HepG2 (cell line): ENCODE measurements around the gene COQ9. TPM values are rescaled to one million over a fixed set of nuclear protein-coding genes. Genes with fewer than 3 reads are reported as not detected.
A peak's percentile ranks its signal among the peaks of the same experiment; 100 is the strongest.

Source experiments
- ARNT ChIP-seq: fragments of 450-650 bp; IDR thresholded peaks from 2 replicates; pipeline ENCODE4 v1.6.1; 2017
- CEBPB ChIP-seq: IDR thresholded peaks from 2 replicates; pipeline ENCODE4 v1.6.1; 2011; ENCODE audit warnings: low read depth, low read length, improper control_type of control experiment, borderline replicate concordance
- ERF ChIP-seq: IDR thresholded peaks from 2 replicates; pipeline ENCODE4 v1.6.1; 2018; ENCODE audit warnings: missing biosample characterization, missing genetic modification reagents
- FOXA1 ChIP-seq, 2 experiments: fragments of 450-650 bp in 1 of 2; sonication (generic) in 1 of 2; formaldehyde crosslinking in 1 of 2; IDR thresholded peaks; 2 replicates each; pipeline versions ENCODE4 v1.4.0 to v1.6.1; 2016 to 2020; ENCODE audit warnings: missing genetic modification reagents in 1 of 2
- KDM6A ChIP-seq: IDR thresholded peaks from 2 replicates; pipeline ENCODE4 v1.6.1; 2016; ENCODE audit warnings: low read depth
- NR3C1 ChIP-seq: sonication (generic); formaldehyde crosslinking; IDR thresholded peaks from 2 replicates; pipeline ENCODE4 v1.4.0; 2020; ENCODE audit warnings: missing genetic modification reagents
- RFXAP ChIP-seq: sonication (generic); formaldehyde crosslinking; IDR thresholded peaks from 2 replicates; pipeline ENCODE4 v1.4.0; 2020; ENCODE audit warnings: missing genetic modification reagents, borderline replicate concordance
- SMARCC2 ChIP-seq: fragments of 450-650 bp; IDR thresholded peaks from 2 replicates; pipeline ENCODE4 v1.6.1; 2017; ENCODE audit warnings: antibody characterized with exemption, mild to moderate bottlenecking
- SOX6 ChIP-seq, 2 experiments: fragments of 450-650 bp in 1 of 2; sonication (generic) in 1 of 2; formaldehyde crosslinking in 1 of 2; IDR thresholded peaks; 2 replicates each; pipeline versions ENCODE4 v1.4.0 to v1.6.1; 2017 to 2020; ENCODE audit warnings: antibody characterized with exemption in 1 of 2, mild to moderate bottlenecking in 1 of 2, missing genetic modification reagents in 1 of 2
- STAG1 ChIP-seq: sonication (generic); formaldehyde crosslinking; IDR thresholded peaks from 2 replicates; pipeline ENCODE4 v1.4.0; 2020; ENCODE audit warnings: missing genetic modification reagents
- TARDBP ChIP-seq: sonication (generic); formaldehyde crosslinking; IDR thresholded peaks from 2 replicates; pipeline ENCODE4 v1.8.0; 2022; ENCODE audit warnings: mild to moderate bottlenecking, missing genetic modification reagents
- TBL1XR1 ChIP-seq: fragments of 150-350 bp; IDR thresholded peaks from 2 replicates; pipeline ENCODE4 v1.6.1; 2014; ENCODE audit warnings: borderline replicate concordance, low read length; ENCODE audit not compliant: partially characterized antibody
- ZNF160 ChIP-seq: sonication (generic); formaldehyde crosslinking; IDR thresholded peaks from 2 replicates; pipeline ENCODE4 v1.8.0; 2022; ENCODE audit warnings: mild to moderate bottlenecking, inconsistent platforms, missing genetic modification reagents
- ZNF431 ChIP-seq: sonication (generic); formaldehyde crosslinking; IDR thresholded peaks from 2 replicates; pipeline ENCODE4 v1.9.0; 2022; ENCODE audit warnings: missing genetic modification reagents, low read depth, mild to moderate bottlenecking, borderline replicate concordance
- ZNF441 ChIP-seq: sonication (generic); formaldehyde crosslinking; IDR thresholded peaks from 2 replicates; pipeline ENCODE4 v1.7.0; 2021; ENCODE audit warnings: missing genetic modification reagents, borderline replicate concordance
- ZNF510 ChIP-seq: sonication (generic); formaldehyde crosslinking; IDR thresholded peaks from 2 replicates; pipeline ENCODE4 v1.4.0; 2020; ENCODE audit warnings: low read depth, mild to moderate bottlenecking, missing genetic modification reagents
- polyA plus RNA-seq, 8 experiments: library from polyadenylated mRNA; depleted of rRNA in 3 of 8; stranded (reverse) in 7 of 8; unstranded in 1 of 8; fragments of >200 nt; fragmentation: Illumina TruSeq in 4 of 8; extraction: Trizol in 4 of 8; gene quantifications; 2 replicates each; pipeline versions ENCODE4 v1.2.1 to v1.2.3, GENCODE V29; 2011 to 2016; ENCODE audit warnings: low read depth in 4 of 8, missing spikeins in 1 of 8, mixed read lengths in 1 of 8; ENCODE audit not compliant: insufficient read depth in 1 of 8
- total RNA-seq, 5 experiments: library from RNA; depleted of rRNA; stranded (reverse); fragments of >200 nt; fragmentation: Illumina TruSeq; extraction: Trizol; gene quantifications; 2 replicates each; pipeline ENCODE4 v1.2.3, GENCODE V29; 2016; ENCODE audit warnings: low read depth in 1 of 5
- TF ChIP-seq, protein P1 (sequence below): sonication (generic); formaldehyde crosslinking; IDR thresholded peaks from 2 replicates; pipeline ENCODE4 v1.5.1; 2020; ENCODE audit warnings: missing genetic modification reagents, mild to moderate bottlenecking, borderline replicate concordance
- TF ChIP-seq, protein P2 (sequence below): sonication (generic); formaldehyde crosslinking; IDR thresholded peaks from 2 replicates; pipeline ENCODE4 v1.8.1; 2023; ENCODE audit warnings: mild to moderate bottlenecking, moderate library complexity, missing genetic modification reagents
- TF ChIP-seq, protein P3 (sequence below): sonication (generic); formaldehyde crosslinking; IDR thresholded peaks from 2 replicates; pipeline ENCODE4 v1.5.0; 2020; ENCODE audit warnings: mild to moderate bottlenecking, missing genetic modification reagents
- TF ChIP-seq, protein P4 (sequence below): sonication (generic); formaldehyde crosslinking; IDR thresholded peaks from 2 replicates; pipeline ENCODE4 v1.5.0; 2020; ENCODE audit warnings: mild to moderate bottlenecking, missing genetic modification reagents

Gene COQ9
- total and polyA plus RNA-seq, 2 of the 13 experiments (the other 11 are each of a cell fraction or from before 2014, with no cell fraction given): 57.5 to 108 TPM

DNA sequence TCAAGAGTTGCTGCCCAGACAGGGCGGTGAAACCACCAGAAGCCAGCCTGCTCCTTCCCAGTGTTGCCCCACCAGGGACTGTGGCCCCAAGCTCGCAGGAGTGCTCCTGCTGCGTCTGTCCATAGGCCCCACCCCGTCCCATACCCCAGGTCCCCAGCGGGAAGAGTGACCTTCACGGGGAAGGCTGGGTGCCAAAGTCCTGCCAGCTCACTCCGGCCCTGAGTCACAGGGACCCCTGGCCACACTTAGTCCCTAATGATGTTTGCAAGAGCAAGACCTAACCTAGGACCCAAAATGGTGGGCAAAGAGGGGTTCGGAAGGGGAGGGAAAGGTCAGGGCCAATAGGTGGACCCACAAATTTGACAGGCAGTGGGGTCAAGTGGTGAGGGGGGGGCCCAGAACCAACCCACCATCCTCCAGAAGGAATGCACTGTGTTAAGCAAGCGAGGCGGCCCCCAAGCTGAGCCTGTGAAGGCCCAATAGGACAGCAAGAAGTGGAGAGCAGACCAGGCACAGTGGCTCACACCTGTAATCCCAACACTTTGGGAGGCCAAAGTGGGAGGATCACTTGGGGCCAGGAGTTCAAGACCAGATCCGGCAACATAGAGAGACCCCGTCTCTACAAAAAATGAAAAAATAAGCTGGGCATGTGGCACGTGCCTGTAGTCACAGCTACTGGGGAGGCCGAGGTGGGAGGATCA is 35.7 kb downstream of the COQ9 start (continued):
- TF ChIP-seq, protein P1, sequence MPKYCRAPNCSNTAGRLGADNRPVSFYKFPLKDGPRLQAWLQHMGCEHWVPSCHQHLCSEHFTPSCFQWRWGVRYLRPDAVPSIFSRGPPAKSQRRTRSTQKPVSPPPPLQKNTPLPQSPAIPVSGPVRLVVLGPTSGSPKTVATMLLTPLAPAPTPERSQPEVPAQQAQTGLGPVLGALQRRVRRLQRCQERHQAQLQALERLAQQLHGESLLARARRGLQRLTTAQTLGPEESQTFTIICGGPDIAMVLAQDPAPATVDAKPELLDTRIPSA: no peak
- TF ChIP-seq TARDBP (CRISPR knock-in tag) (peak; percentile 90), RFXAP (CRISPR knock-in tag) (no peak), ZNF441 (CRISPR knock-in tag) (peak; percentile 46; the same call in 1 of the 2 replicates), FOXA1 (IDR thresholded peaks at IDR 0.05) (no peak), FOXA1 (CRISPR knock-in tag; IDR thresholded peaks at IDR 0.05) (peak; percentile 29; the same call in 1 of the 2 replicates), KDM6A (CRISPR knock-in tag) (peak; percentile 68), ZNF160 (CRISPR knock-in tag) (peak; percentile 60), ZNF510 (CRISPR knock-in tag) (no peak), SOX6 (IDR thresholded peaks at IDR 0.05) (no peak), SOX6 (CRISPR knock-in tag; IDR thresholded peaks at IDR 0.05) (no peak; the same call in 1 of the 2 replicates), STAG1 (CRISPR knock-in tag) (no peak), CEBPB (peak; percentile 49; the same call in 1 of the 2 replicates), ARNT (no peak), ERF (CRISPR knock-in tag) (peak; percentile 82), ZNF431 (no peak; the same call in 1 of the 2 replicates), SMARCC2 (no peak), NR3C1 (no peak), TBL1XR1 (no peak)
- TF ChIP-seq, protein P2, sequence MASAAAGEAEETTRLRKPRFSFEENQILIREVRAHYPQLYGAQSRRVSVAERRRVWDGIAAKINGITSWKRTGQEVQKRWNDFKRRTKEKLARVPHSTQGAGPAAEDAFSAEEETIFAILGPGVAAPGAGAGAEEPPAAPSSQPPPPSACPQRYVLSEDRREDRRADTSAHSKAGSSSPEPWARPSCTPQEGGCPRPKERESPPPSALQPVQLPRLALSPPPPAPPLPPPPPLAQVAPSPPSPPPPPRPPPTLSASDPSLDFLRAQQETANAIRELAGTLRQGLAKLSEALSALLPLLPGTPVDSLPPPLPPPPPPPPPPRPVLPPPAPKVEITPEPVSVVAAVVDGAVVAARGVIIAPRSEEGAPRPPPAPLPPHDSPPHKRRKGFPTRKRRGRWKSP (CRISPR knock-in tag): no peak
- TF ChIP-seq, protein P3, sequence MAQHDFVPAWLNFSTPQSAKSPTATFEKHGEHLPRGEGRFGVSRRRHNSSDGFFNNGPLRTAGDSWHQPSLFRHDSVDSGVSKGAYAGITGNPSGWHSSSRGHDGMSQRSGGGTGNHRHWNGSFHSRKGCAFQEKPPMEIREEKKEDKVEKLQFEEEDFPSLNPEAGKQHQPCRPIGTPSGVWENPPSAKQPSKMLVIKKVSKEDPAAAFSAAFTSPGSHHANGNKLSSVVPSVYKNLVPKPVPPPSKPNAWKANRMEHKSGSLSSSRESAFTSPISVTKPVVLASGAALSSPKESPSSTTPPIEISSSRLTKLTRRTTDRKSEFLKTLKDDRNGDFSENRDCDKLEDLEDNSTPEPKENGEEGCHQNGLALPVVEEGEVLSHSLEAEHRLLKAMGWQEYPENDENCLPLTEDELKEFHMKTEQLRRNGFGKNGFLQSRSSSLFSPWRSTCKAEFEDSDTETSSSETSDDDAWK: no peak
- TF ChIP-seq, protein P4, sequence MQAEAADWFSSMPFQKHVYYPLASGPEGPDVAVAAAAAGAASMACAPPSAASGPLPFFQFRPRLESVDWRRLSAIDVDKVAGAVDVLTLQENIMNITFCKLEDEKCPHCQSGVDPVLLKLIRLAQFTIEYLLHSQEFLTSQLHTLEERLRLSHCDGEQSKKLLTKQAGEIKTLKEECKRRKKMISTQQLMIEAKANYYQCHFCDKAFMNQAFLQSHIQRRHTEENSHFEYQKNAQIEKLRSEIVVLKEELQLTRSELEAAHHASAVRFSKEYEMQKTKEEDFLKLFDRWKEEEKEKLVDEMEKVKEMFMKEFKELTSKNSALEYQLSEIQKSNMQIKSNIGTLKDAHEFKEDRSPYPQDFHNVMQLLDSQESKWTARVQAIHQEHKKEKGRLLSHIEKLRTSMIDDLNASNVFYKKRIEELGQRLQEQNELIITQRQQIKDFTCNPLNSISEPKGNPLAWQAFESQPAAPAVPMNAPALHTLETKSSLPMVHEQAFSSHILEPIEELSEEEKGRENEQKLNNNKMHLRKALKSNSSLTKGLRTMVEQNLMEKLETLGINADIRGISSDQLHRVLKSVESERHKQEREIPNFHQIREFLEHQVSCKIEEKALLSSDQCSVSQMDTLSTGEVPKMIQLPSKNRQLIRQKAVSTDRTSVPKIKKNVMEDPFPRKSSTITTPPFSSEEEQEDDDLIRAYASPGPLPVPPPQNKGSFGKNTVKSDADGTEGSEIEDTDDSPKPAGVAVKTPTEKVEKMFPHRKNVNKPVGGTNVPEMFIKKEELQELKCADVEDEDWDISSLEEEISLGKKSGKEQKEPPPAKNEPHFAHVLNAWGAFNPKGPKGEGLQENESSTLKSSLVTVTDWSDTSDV (CRISPR knock-in tag): 0 out of 2 replicates have a peak, but pooled peaks have one; percentile 14
